ENCODE results near the gene ARHGAP20. TPM values are rescaled to one million over a fixed set of nuclear protein-coding genes. Genes with fewer than 3 reads are reported as not detected.

ARHGAP20 gene
- total and polyA plus RNA-seq, 9 of the 15 experiments (the other 6 are each of a cell fraction or from before 2014, with no cell fraction given) = 0.07 TPM; not detected in 8

GRCh38 chr11:110538154-110538553 lies 174.1 kb downstream of the ARHGAP20 start (continued):
- TF ChIP-seq ZNF609 (CRISPR knock-in tag; IDR thresholded peaks at IDR 0.05; ENCODE audit: borderline replicate concordance) = no peak
- TF ChIP-seq ZBTB5 (IDR thresholded peaks at IDR 0.05) = no peak
- no peak for TF ChIP-seq ZSCAN32 (CRISPR knock-in tag; IDR thresholded peaks at IDR 0.05)
